Progenitor cell of endocrine pancreas (in vitro differentiated cells): ENCODE results near the gene DYSF. TPM values are rescaled to one million over a fixed set of nuclear protein-coding genes. Genes with fewer than 3 reads are reported as not detected.
A peak's percentile ranks its signal among the peaks of the same experiment; 100 is the strongest.

Experiments
- DNase-seq: peaks from one replicate; pipeline ENCODE4 v3.0.0; 2021; ENCODE audit warnings: low spot score; ENCODE audit not compliant: unreplicated experiment
- H3K27ac Mint-ChIP-seq: 2 replicates; pipeline ENCODE4 v1.8.0; 2021; ENCODE audit warnings: mild to moderate bottlenecking, moderate library complexity, mixed read lengths
- H3K27me3 Mint-ChIP-seq: 2 replicates; pipeline ENCODE4 v1.8.0; 2021; ENCODE audit warnings: mixed read lengths
- H3K36me3 Mint-ChIP-seq: 2 replicates; pipeline ENCODE4 v1.8.0; 2022; ENCODE audit warnings: mixed read lengths; ENCODE audit not compliant: insufficient read depth
- H3K4me1 Mint-ChIP-seq: 2 replicates; pipeline ENCODE4 v1.8.0; 2021; ENCODE audit warnings: low read depth, mixed read lengths
- H3K4me3 Mint-ChIP-seq: 2 replicates; pipeline ENCODE4 v1.8.0; 2021; ENCODE audit warnings: low read depth, mild to moderate bottlenecking, moderate library complexity, mixed read lengths
- H3K9me3 Mint-ChIP-seq: 2 replicates; pipeline ENCODE4 v1.8.0; 2021; ENCODE audit warnings: low read depth, mixed read lengths
- total RNA-seq: library from RNA; stranded (reverse); gene quantifications from 2 replicates; pipeline ENCODE4 v1.2.1, GENCODE V29; 2021
- TF ChIP-seq, protein P1 (sequence below): fragments of 200-600 bp; sonication (generic); IDR thresholded peaks from one replicate; pipeline ENCODE4 v1.5.0; 2021; ENCODE audit warnings: antibody characterized with exemption, mild to moderate bottlenecking; ENCODE audit not compliant: unreplicated experiment

DYSF gene
- total RNA-seq, 1 donor from 2014 or later: 1.4 TPM

DNA sequence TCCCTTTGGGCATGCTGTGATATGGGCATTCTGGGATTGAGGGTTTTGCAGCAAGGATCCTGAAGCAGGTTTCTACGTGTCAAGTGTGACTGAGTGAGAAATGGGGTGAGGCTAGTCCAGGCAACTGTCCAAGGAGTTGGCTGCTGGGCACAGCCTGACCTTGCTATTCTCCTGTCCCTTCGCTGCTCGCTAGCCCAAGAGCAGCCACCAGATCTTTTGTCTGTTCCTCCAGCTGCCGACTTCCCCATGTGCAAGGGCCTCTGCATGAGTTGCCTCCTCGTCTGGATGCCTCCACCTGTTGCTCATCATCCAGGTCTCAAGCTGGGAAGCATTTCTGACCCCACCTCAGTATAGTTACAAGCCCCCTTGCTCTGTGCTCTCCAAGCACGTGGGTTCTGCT is 71.1 kb downstream of the DYSF start:
- TF ChIP-seq, protein P1, sequence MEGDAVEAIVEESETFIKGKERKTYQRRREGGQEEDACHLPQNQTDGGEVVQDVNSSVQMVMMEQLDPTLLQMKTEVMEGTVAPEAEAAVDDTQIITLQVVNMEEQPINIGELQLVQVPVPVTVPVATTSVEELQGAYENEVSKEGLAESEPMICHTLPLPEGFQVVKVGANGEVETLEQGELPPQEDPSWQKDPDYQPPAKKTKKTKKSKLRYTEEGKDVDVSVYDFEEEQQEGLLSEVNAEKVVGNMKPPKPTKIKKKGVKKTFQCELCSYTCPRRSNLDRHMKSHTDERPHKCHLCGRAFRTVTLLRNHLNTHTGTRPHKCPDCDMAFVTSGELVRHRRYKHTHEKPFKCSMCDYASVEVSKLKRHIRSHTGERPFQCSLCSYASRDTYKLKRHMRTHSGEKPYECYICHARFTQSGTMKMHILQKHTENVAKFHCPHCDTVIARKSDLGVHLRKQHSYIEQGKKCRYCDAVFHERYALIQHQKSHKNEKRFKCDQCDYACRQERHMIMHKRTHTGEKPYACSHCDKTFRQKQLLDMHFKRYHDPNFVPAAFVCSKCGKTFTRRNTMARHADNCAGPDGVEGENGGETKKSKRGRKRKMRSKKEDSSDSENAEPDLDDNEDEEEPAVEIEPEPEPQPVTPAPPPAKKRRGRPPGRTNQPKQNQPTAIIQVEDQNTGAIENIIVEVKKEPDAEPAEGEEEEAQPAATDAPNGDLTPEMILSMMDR: no peak
- no peak overlapping the region for H3K4me3 Mint-ChIP-seq
- DNase-seq: no peak
- no peaks in the 10 kb centered on the region for H3K36me3 Mint-ChIP-seq
- no peak overlapping the region for H3K27ac Mint-ChIP-seq
- no peaks in the 10 kb centered on the region for H3K9me3 Mint-ChIP-seq
- H3K27me3 Mint-ChIP-seq: peaks cover 13% of the 10 kb centered on the region
- H3K4me1 Mint-ChIP-seq: peaks cover 6% of the 10 kb centered on the region

- Mint-ChIP-seq H3K27me3 (peaks cover 13% of the 10 kb centered on the region), H3K4me3 (no peak overlapping the region), H3K9me3 (no peaks in the 10 kb centered on the region), H3K4me1 (peaks cover 9% of the 10 kb centered on the region), H3K36me3 (no peaks in the 10 kb centered on the region), H3K27ac (no peak overlapping the region)
- TF ChIP-seq, protein P1: no peak
- DNase-seq: no peak
Measured at GRCh38 chr2:71526141-71526540, 72.8 kb downstream of the DYSF start.

GRCh38 chr2:71526975-71527374 is 73.6 kb downstream of the DYSF start:
- DNase-seq: no peak
- no peak overlapping the region for H3K4me3 Mint-ChIP-seq
- H3K4me1 Mint-ChIP-seq: peaks cover 11% of the 10 kb centered on the region
- H3K27me3 Mint-ChIP-seq: peaks cover 13% of the 10 kb centered on the region
- H3K27ac Mint-ChIP-seq: no peak overlapping the region
- no peaks in the 10 kb centered on the region for H3K9me3 Mint-ChIP-seq
- no peaks in the 10 kb centered on the region for H3K36me3 Mint-ChIP-seq
- TF ChIP-seq, protein P1: no peak

DNA sequence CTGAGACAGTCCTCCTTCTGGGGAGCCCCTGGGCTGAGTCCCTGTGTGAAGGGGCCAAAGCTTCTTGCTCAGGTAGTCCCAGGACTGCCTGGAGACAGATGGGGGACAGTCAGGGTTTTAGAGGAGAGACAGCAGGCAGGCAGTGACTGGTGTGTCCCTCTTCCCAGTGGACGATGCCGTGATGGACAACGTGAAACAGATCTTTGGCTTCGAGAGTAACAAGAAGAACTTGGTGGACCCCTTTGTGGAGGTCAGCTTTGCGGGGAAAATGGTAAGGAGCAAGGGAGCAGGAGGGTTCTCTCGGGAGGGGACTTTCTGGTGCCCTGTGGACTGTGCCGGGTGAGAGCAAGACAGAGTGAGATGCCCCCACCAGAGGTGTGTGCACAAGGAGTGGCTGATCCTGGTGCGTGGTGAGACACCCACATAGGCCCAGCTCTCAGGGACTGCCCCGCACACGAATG is 74.8 kb downstream of the DYSF start:
- H3K4me1 Mint-ChIP-seq: peaks cover 11% of the 10 kb centered on the region
- peak overlapping the region; percentile 31 for H3K27ac Mint-ChIP-seq
- TF ChIP-seq, protein P1: no peak
- peaks cover 13% of the 10 kb centered on the region for H3K27me3 Mint-ChIP-seq
- no peak for DNase-seq
- no peaks in the 10 kb centered on the region for H3K36me3 Mint-ChIP-seq
- no peaks in the 10 kb centered on the region for H3K9me3 Mint-ChIP-seq
- no peak overlapping the region for H3K4me3 Mint-ChIP-seq

DNA sequence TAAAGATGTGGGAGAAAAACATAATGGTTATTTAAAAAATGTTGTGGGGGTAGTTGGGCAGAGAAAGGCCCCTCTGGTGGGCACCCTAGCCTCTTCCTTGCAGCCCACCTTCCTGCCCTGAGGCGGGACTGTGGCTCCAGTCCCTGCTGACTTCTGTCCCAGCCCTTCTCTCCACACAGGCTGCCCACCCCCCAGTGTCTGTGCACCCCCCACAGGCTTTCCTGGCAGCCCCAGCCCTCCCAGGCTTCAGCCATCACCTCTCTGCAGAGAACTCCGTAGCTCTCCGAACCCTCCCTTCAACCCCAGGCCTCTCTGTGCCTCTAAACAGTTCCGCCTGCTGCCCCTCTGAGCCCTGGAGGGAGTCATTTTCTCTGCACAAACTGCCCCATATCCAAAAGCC is 75.4 kb downstream of the DYSF start:
- Mint-ChIP-seq H3K9me3 (no peaks in the 10 kb centered on the region), H3K27me3 (peaks cover 13% of the 10 kb centered on the region), H3K4me1 (peaks cover 11% of the 10 kb centered on the region), H3K36me3 (no peaks in the 10 kb centered on the region), H3K27ac (no peak overlapping the region), H3K4me3 (no peak overlapping the region)
- no peak for DNase-seq
- TF ChIP-seq, protein P1: no peak
